GM12878 (cell line): ENCODE measurements around the gene CDH4. TPM values are rescaled to one million over a fixed set of nuclear protein-coding genes. Genes with fewer than 3 reads are reported as not detected.

Source experiments
- ATAC-seq: fragments of 200-7000 bp; cut with Tn5 transposase; 3 replicates; pipeline ENCODE4 v1.9.1; 2020; ENCODE audit warnings: mild to moderate bottlenecking, moderate library complexity
- BruUV-seq: library from RNA; stranded (reverse); fragments of 400-500 nt; replicated peaks from 2 replicates; lab custom pipeline; 2021; lab: Mats Ljungman, UMichigan
- CTCF ChIA-PET: fragments of 300-600 bp; sonication (Branson Sonifier 250); formaldehyde crosslinking; extraction: SDS; loops from one replicate; lab custom pipeline; 2021; ENCODE audit warnings: inconsistent platforms; lab: Yijun Ruan, JAX
- POLR2A ChIA-PET: fragments of 350-600 bp; formaldehyde crosslinking; extraction: SDS; loops from one replicate; lab custom pipeline; 2021; ENCODE audit warnings: inconsistent platforms; lab: Charles Lee
- RAD21 ChIA-PET: fragments of 300-600 bp; sonication (Branson Sonifier 250); formaldehyde crosslinking; loops from one replicate; lab custom pipeline; 2023; ENCODE audit warnings: antibody characterized with exemption; ENCODE audit not compliant: unreplicated experiment; lab: Charles Lee
- SMC1A ChIA-PET: fragments of 300-600 bp; sonication (Branson Sonifier 250); formaldehyde crosslinking; loops from one replicate; lab custom pipeline; 2023; ENCODE audit not compliant: unreplicated experiment, uncharacterized antibody; lab: Charles Lee
- DNase-seq: peaks from one replicate; pipeline ENCODE4 v3.0.0-alpha.2; 2011; ENCODE audit warnings: low read depth, low spot score
- FAIRE-seq: peaks from 3 replicates; lab custom pipeline; 2011; peaks lifted over from hg19 to GRCh38; lab: Jason Lieb, UNC
- H2AFZ ChIP-seq: 2 replicates; pipeline ENCODE4 v1.6.0; 2011; ENCODE audit warnings: low read depth, low read length, control low read depth; ENCODE audit not compliant: control insufficient read depth
- H3K27ac ChIP-seq: 2 replicates; pipeline ENCODE4 v1.5.1; 2011; ENCODE audit warnings: control low read depth; ENCODE audit not compliant: control insufficient read depth, insufficient read depth
- H3K27me3 ChIP-seq, 2 experiments: replicated peaks in 1 of 2; 2 replicates each; pipeline versions ENCODE4 v1.6.0 to v1.6.1; 2011; ENCODE audit warnings: low read length in 1 of 2; ENCODE audit not compliant: control insufficient read depth in 2 of 2, insufficient read depth in 2 of 2
- H3K36me3 ChIP-seq, 2 experiments: 2 replicates each; pipeline ENCODE4 v1.5.1; 2011; ENCODE audit warnings: low read length in 1 of 2; ENCODE audit not compliant: control insufficient read depth in 2 of 2, insufficient read depth in 2 of 2
- H3K4me1 ChIP-seq: 2 replicates; pipeline ENCODE4 v1.6.1; 2011; ENCODE audit warnings: mild to moderate bottlenecking, low read length, moderate library complexity, mixed read lengths; ENCODE audit not compliant: control insufficient read depth, insufficient read depth
- H3K4me2 ChIP-seq: 2 replicates; pipeline ENCODE4 v1.6.0; 2011; ENCODE audit warnings: control low read depth; ENCODE audit not compliant: control insufficient read depth, insufficient read depth
- H3K4me3 ChIP-seq: fragments of 200-600 bp; sonication (generic); 2 replicates; pipeline ENCODE4 v1.5.1; 2016
- H3K79me2 ChIP-seq: 2 replicates; pipeline ENCODE4 v1.6.0; 2011; ENCODE audit warnings: low read length; ENCODE audit not compliant: control insufficient read depth, insufficient read depth
- H3K9ac ChIP-seq: 2 replicates; pipeline ENCODE4 v1.8.0; 2011; ENCODE audit warnings: low read length, control low read depth, mixed read lengths; ENCODE audit not compliant: control insufficient read depth, insufficient read depth
- H3K9me3 ChIP-seq: replicated peaks from 3 replicates; pipeline ENCODE4 v1.5.1; 2011; ENCODE audit warnings: mild to moderate bottlenecking, low read length; ENCODE audit not compliant: control insufficient read depth, insufficient read depth
- H4K20me1 ChIP-seq: 2 replicates; pipeline ENCODE4 v1.6.0; 2011; ENCODE audit not compliant: control insufficient read depth, insufficient read depth
- BACH1 ChIP-seq: fragments of 450-650 bp; IDR thresholded peaks from 2 replicates; pipeline ENCODE4 v1.6.1; 2017; ENCODE audit warnings: mild to moderate bottlenecking, borderline replicate concordance
- FOXK2 ChIP-seq: fragments of 450-650 bp; IDR thresholded peaks from 2 replicates; pipeline ENCODE4 v1.6.1; 2017; ENCODE audit warnings: mild to moderate bottlenecking, moderate library complexity
- NR2C2 ChIP-seq: IDR thresholded peaks from 2 replicates; pipeline ENCODE4 v1.6.1; 2011; ENCODE audit warnings: borderline replicate concordance, low read depth; ENCODE audit not compliant: control insufficient read depth, insufficient read length
- WGBS: methylation state at CpG from one replicate; pipeline ENCODE4 v1.1.6; 2016; ENCODE audit warnings: low lambda C conversion rate; ENCODE audit not compliant: insufficient replicate concordance, insufficient coverage; ENCODE audit errors: missing lambda C conversion rate; 5-methylcytosine and 5-hydroxymethylcytosine counted together
- in situ Hi-C: fragments of 300-500 bp; cut with MboI; formaldehyde crosslinking; loops from 9 replicates; pipeline ENCODE4 v1.14.3; 2018; ENCODE audit warnings: mixed read lengths
- intact Hi-C: fragments of 100-400 bp; cut with micrococcal nuclease; formaldehyde crosslinking; loops from one replicate; pipeline ENCODE4 v1.14.2; 2022; ENCODE audit not compliant: unreplicated experiment
- polyA plus RNA-seq, 11 experiments: library from polyadenylated mRNA; depleted of rRNA in 4 of 11; unstranded in 6 of 11; stranded (reverse) in 5 of 11; fragments of >200 nt; fragmentation: Nextera tagmentation in 4 of 11; fragmentation: Illumina TruSeq in 1 of 11; extraction: Ambion mirVana in 4 of 11; extraction: Trizol in 1 of 11; gene quantifications; 1 replicate in 1 of 11; 2 replicates in 10 of 11; pipeline versions ENCODE4 v1.2.1 to v1.2.3, GENCODE V29; 2011 to 2016; ENCODE audit warnings: inconsistent platforms in 2 of 11, missing spikeins in 2 of 11, low read depth in 1 of 11
- total RNA-seq, 4 experiments: library from RNA; depleted of rRNA in 3 of 4; stranded (reverse); fragments of >200 nt in 3 of 4; fragmentation: Illumina TruSeq in 1 of 4; extraction: Trizol in 1 of 4; gene quantifications; 2 replicates each; pipeline versions ENCODE4 v1.2.1 to v1.2.3, GENCODE V29; 2013 to 2021
- TF ChIP-seq, protein P1 (sequence below): fragments of 150-350 bp; IDR thresholded peaks from 2 replicates; pipeline ENCODE4 v1.6.1; 2016; ENCODE audit warnings: low read depth, low read length

CDH4 gene
- total and polyA plus RNA-seq, 10 of the 15 experiments (the other 5 are each of a cell fraction or from before 2014, with no cell fraction given): not detected

DNA sequence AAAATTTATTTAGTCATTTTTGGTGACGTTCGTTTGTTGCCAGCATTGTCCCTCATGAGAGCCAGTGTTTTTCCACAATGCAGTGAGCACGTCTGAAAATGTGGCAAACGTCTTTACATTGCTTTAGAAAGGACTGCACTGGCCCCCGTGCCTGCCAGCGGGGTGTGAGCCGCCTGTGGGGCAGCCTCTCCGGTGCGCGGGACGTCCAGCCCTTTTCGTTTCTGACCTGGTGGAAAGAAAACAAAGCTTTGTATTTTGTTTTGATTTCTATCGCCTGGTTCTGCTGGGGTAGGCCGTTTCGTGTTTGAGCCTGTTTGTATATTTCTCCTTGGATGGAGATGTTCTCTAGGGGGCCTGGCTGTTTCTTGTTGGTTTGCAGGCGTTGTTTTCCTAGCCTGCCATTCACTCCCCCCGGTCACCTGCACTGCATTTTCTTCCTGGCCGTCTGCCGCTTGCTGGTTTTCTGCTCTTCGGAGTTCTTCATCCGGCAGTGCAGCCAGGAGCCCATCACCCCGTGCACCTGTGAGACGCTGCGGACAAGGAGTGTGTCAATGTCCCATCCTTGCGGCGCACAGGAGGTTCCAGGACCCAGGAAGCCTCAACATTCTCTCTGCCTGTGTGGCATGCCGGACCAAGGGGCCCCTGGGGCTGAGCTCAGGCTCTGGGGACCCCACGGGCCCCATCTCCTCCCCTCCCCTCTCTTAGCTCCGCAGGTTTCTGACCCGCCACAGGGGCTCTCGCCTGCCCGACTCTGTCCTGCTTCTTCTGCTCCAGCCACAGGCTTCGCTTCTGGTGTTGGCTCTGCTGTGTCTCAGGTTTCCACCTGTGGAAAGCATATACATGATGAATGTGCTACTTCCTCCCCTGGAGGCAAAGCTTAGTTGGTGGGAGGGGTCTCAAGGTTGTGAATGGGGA lies 100.5 kb downstream of the CDH4 start:
- no peak overlapping the region for H3K4me3 ChIP-seq
- H3K27ac ChIP-seq: no peak overlapping the region
- H3K4me1 ChIP-seq: no peaks in the 10 kb centered on the region
- TF ChIP-seq BACH1 (no peak), NR2C2 (no peak), FOXK2 (no peak)
- TF ChIP-seq, protein P1, sequence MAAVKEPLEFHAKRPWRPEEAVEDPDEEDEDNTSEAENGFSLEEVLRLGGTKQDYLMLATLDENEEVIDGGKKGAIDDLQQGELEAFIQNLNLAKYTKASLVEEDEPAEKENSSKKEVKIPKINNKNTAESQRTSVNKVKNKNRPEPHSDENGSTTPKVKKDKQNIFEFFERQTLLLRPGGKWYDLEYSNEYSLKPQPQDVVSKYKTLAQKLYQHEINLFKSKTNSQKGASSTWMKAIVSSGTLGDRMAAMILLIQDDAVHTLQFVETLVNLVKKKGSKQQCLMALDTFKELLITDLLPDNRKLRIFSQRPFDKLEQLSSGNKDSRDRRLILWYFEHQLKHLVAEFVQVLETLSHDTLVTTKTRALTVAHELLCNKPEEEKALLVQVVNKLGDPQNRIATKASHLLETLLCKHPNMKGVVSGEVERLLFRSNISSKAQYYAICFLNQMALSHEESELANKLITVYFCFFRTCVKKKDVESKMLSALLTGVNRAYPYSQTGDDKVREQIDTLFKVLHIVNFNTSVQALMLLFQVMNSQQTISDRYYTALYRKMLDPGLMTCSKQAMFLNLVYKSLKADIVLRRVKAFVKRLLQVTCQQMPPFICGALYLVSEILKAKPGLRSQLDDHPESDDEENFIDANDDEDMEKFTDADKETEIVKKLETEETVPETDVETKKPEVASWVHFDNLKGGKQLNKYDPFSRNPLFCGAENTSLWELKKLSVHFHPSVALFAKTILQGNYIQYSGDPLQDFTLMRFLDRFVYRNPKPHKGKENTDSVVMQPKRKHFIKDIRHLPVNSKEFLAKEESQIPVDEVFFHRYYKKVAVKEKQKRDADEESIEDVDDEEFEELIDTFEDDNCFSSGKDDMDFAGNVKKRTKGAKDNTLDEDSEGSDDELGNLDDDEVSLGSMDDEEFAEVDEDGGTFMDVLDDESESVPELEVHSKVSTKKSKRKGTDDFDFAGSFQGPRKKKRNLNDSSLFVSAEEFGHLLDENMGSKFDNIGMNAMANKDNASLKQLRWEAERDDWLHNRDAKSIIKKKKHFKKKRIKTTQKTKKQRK: no peak
- no peaks in the 10 kb centered on the region for H4K20me1 ChIP-seq
- no peak for DNase-seq
- ATAC-seq: no peak
- ChIA-PET SMC1A (no interaction called here), RAD21 (no interaction called here), POLR2A (no interaction called here), CTCF (no interaction called here)
- H3K9me3 ChIP-seq: no peaks in the 10 kb centered on the region; the same call in 2 of the 3 replicates
- no peak for FAIRE-seq
- intact Hi-C loops (no loop called here), in situ Hi-C loops (no loop called here)
- no peak overlapping the region for H2AFZ ChIP-seq
- H3K4me2 ChIP-seq: no peak overlapping the region
- H3K36me3 ChIP-seq: no peaks in the 10 kb centered on the region
- BruUV-seq: no TSS peak
- no peak overlapping the region for H3K9ac ChIP-seq
- no peaks in the 10 kb centered on the region for H3K79me2 ChIP-seq
- no peaks in the 10 kb centered on the region for H3K27me3 ChIP-seq
- WGBS: 58% methylated on average over 31 of the region's 33 CpGs
